Right lobe of liver (tissue), 6 donors: ENCODE results near the gene LRRC18. TPM values are rescaled to one million over a fixed set of nuclear protein-coding genes. Genes with fewer than 3 reads are reported as not detected.

Experiments
- ATAC-seq, 4 donors: fragments of 200-7000 bp; cut with Tn5 transposase; one replicate each; pipeline ENCODE4 v1.9.1; 2020; ENCODE audit warnings: mild to moderate bottlenecking in 4 of 4, moderate library complexity in 4 of 4
- DNase-seq, 3 donors: peaks; one replicate each; pipeline ENCODE4 v3.0.0-alpha.2; 2020
- H3K27ac ChIP-seq, 3 donors: fragments of 200-600 bp; one replicate each; pipeline ENCODE4 v1.8.0; 2022
- H3K27me3 ChIP-seq, 2 donors: fragments of 200-600 bp; one replicate each; pipeline ENCODE4 v1.8.0; 2022
- H3K36me3 ChIP-seq, 4 donors: fragments of 200-600 bp; sonication (generic) in 1 of 4; one replicate each; pipeline versions ENCODE4 v1.5.1 to v1.8.0; 2017 to 2022; ENCODE audit warnings: control low read depth in 1 of 4
- H3K4me1 ChIP-seq, 4 donors: fragments of 200-600 bp; sonication (generic) in 1 of 4; one replicate each; pipeline versions ENCODE4 v1.5.1 to v1.8.0; 2017 to 2022; ENCODE audit warnings: control low read depth in 1 of 4
- H3K4me3 ChIP-seq, 3 donors: fragments of 200-600 bp; one replicate each; pipeline ENCODE4 v1.8.0; 2022
- H3K9me3 ChIP-seq, 4 donors: fragments of 200-600 bp; sonication (generic) in 1 of 4; one replicate each; pipeline versions ENCODE4 v1.5.1 to v1.8.0; 2017 to 2022; ENCODE audit warnings: control low read depth in 1 of 4
- POLR2A ChIP-seq: fragments of 450-650 bp; IDR thresholded peaks from one replicate; pipeline ENCODE4 v1.6.1; 2017; ENCODE audit warnings: antibody characterized with exemption, mild to moderate bottlenecking
- WGBS: methylation state at CpG from one replicate; pipeline ENCODE4 v1.1.6; 2018; ENCODE audit warnings: low coverage, low lambda C conversion rate; ENCODE audit not compliant: insufficient coverage; ENCODE audit errors: missing lambda C conversion rate; 5-methylcytosine and 5-hydroxymethylcytosine counted together
- intact Hi-C, 2 donors: fragments of 100-400 bp; cut with DNase I; formaldehyde crosslinking; loops; one replicate each; pipeline versions ENCODE4 v1.11.2 to v1.14.1; 2022
- long read RNA-seq: library from polyadenylated mRNA; unstranded; transcript quantifications from one replicate; pipeline ENCODE4 v2.0.0, GENCODE V29; 2019
- total RNA-seq, 6 experiments: library from RNA; depleted of rRNA in 2 of 6; stranded (reverse); fragments of >200 nt in 2 of 6; fragmentation: NEBNext Ultra II Directional in 3 of 6; extraction: Animal tissue kit (Norgen Biotek cat#: 25700) in 3 of 6; gene quantifications; one replicate each; pipeline versions ENCODE4 v1.1.0 to v1.2.4, GENCODE V29; 2016 to 2023
- TF ChIP-seq, protein P1 (sequence below), 4 donors: fragments of 200-600 bp in 3 of 4; fragments of 450-650 bp in 1 of 4; IDR thresholded peaks; one replicate each; pipeline versions ENCODE4 v1.5.1 to v1.8.0; 2016 to 2022; ENCODE audit warnings: antibody characterized with exemption in 4 of 4, mild to moderate bottlenecking in 2 of 4
- donor health status: DM: no; HTN: yes; CAD: no.
- donor health status: DM: no; HTN: no; CAD: no.
- donor health status: DM: no; HTN: no; CAD: no.
- donor health status: DM: no; HTN: yes; CAD: no.
- donor health status: DM: no; HTN: yes; CAD: no.

The LRRC18 gene
- not detected for total RNA-seq
- long read RNA-seq = 0 reads

DNA sequence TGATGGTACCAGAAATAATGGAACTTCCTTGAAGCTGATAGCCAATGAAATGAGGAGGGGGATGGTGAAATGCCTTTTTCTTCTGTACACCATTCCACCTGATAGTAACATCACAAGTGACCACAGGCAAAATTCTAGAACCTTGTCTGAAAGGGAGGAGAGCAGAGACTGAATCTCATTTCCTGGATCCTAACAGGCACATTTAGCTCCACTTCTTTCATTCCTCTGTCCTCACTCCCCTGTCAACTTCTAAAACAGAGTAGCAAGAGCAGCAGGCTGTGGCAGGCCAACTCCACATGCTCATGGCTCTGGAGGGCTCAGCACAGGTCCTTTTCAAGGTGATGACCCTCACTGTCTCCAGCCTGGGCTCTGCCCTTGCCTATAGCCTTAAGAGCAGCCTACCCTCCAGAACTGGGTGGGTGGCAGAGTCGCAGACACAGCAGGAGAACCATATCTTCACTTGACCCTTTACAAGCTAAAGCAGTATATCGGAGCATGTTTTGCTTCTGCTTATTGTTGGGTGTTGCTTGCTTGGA, at the start of gene LRRC18:
TSS of gene LRRC18 (minus strand) at position 51 of the 536 bp plus-strand sequence. CDS start 25,685 bp downstream, outside the sequence.
- ATAC-seq (no peak), DNase-seq (no peak)
- Histone ChIP-seq H3K27me3 (no peaks in the 10 kb centered on the region), H3K27ac (no peak within 1 kb of the TSS), H3K36me3 (no peaks in the 10 kb centered on the region), H3K4me1 (no peaks in the 10 kb centered on the region), H3K9me3 (no peaks in the 10 kb centered on the region), H3K4me3 (no peak within 1 kb of the TSS)
- 71% methylated on average over 1 of the region's 2 CpGs for WGBS
- intact Hi-C loops = no loop called here
- TF ChIP-seq, protein P1, sequence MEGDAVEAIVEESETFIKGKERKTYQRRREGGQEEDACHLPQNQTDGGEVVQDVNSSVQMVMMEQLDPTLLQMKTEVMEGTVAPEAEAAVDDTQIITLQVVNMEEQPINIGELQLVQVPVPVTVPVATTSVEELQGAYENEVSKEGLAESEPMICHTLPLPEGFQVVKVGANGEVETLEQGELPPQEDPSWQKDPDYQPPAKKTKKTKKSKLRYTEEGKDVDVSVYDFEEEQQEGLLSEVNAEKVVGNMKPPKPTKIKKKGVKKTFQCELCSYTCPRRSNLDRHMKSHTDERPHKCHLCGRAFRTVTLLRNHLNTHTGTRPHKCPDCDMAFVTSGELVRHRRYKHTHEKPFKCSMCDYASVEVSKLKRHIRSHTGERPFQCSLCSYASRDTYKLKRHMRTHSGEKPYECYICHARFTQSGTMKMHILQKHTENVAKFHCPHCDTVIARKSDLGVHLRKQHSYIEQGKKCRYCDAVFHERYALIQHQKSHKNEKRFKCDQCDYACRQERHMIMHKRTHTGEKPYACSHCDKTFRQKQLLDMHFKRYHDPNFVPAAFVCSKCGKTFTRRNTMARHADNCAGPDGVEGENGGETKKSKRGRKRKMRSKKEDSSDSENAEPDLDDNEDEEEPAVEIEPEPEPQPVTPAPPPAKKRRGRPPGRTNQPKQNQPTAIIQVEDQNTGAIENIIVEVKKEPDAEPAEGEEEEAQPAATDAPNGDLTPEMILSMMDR (IDR thresholded peaks at IDR 0.05) = no peak
- TF ChIP-seq POLR2A = no peak

DNA sequence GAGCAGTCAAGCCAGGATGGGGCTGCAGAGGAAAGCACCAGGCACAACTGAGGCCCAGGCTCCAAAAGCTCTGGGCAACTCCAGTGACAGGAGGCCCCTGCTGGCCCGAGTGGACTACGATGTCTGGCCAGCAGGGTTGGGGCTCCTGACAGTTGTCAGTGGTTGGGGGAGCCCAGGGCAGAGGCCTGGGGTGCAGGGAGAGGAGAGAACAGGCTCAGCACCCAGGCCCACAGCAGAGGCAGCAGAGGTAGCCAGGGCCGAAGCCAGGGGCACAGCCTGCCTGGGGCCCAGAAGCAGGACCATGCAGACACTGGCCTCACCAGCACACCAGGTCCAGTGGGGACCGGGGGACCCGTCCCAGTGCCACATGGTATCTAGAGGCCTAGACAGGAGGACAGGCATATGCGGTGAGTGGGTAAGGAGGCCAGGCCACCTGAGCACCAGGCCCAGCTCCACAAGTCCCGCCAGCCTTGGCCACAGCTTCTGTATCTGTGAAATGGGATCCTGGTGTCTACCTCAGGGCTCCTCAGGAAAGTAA, 46.0 kb upstream of the LRRC18 start:
- Histone ChIP-seq H3K36me3 (no peaks in the 10 kb centered on the region), H3K27me3 (no peaks in the 10 kb centered on the region), H3K27ac (no peak overlapping the region), H3K9me3 (no peaks in the 10 kb centered on the region), H3K4me3 (no peak overlapping the region), H3K4me1 (no peaks in the 10 kb centered on the region)
- intact Hi-C loops = no loop called here
- WGBS = 100% methylated on average over 1 of the region's 7 CpGs
- no peak for TF ChIP-seq POLR2A
- TF ChIP-seq, protein P1 (IDR thresholded peaks at IDR 0.05) = no peak
- no peak for DNase-seq
- no peak for ATAC-seq

DNA sequence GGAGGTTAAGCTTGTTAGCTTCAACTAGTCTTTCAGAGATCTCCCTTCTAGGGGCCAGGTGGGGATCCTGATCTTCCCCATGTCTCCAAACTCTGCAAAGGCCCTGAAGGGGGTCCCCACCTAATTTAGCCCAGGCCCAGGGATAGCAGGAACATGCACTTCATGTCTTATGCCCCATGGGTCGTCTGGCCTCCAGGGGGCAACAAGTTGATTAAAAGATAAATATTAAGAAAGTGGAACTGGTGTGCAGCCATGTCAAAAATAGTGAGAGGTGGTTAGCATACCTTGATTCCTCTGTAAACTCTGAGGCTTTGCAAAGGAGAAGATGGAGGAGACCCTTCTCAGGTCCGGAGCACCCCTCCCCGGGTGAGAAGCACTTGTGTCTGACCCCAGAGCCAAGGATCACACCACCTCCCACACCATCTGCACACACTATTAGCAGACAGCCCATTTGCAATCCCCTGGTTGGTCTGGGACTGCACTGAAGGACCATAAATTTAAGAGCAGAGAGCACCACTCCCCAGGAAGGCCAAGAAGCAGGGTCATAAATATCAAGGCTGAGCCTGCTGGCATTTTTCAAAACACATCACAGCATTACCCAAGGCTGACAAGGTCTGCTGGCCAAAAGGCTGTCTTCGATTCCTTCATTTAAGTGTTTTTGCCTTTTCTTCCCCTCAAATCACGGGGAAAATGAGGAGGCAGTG, 44.2 kb upstream of the LRRC18 start:
- no peak for ATAC-seq
- H3K36me3 ChIP-seq = no peaks in the 10 kb centered on the region

DNA sequence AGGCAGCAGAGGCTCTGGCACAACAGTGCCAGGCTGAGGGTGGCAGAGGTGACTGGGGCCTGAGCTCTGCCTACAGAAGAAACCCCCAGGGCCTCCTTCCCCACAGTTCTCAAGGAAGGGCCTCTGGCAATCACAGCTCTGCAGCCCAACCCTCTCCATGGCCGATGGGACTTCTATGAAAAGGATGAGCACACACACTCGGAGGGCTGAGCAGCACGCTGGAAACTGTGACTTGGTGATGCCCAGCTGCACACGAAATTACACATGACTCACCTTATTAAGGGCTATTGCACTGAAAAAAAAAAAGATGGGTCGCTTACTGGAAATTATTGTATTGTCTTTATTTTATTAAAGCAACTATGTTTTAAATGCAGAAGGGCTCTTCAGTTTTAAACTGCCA, 42.9 kb upstream of the LRRC18 start:
- DNase-seq (no peak), ATAC-seq (no peak)
- Histone ChIP-seq H3K27ac (no peak overlapping the region), H3K4me3 (no peak overlapping the region), H3K9me3 (no peaks in the 10 kb centered on the region), H3K27me3 (no peaks in the 10 kb centered on the region), H3K36me3 (no peaks in the 10 kb centered on the region), H3K4me1 (no peaks in the 10 kb centered on the region)
- 78% methylated on average over 3 of the region's 5 CpGs for WGBS
- TF ChIP-seq POLR2A = no peak
- TF ChIP-seq, protein P1 (IDR thresholded peaks at IDR 0.05) = no peak
- intact Hi-C loops = no loop called here

More for the DNA sequence above, 44.2 kb upstream of the LRRC18 start:
- Histone ChIP-seq H3K27me3 (no peaks in the 10 kb centered on the region), H3K4me3 (no peak overlapping the region), H3K4me1 (no peaks in the 10 kb centered on the region), H3K9me3 (no peaks in the 10 kb centered on the region), H3K27ac (no peak overlapping the region)
- 68% methylated on average over 3 of the region's 5 CpGs for WGBS
- TF ChIP-seq, protein P1 (IDR thresholded peaks at IDR 0.05) = no peak
- no peak for TF ChIP-seq POLR2A
- no peak for DNase-seq
- intact Hi-C loops = no loop called here
